KOPT-K1 (cell line): Measurements from ENCODE around the gene GCSAM.
"Not testable (repeated sequence)": the region's sequence is repeated elsewhere in the genome, so short reads cannot be mapped to it uniquely, and the experiment has no call there.

ENCODE experiments used
- H3K27ac ChIP-seq: fragments of 200-600 bp; sonication (generic); 2 replicates; pipeline ENCODE4 v1.5.1; 2016; ENCODE audit warnings: antibody characterized with exemption, mild to moderate bottlenecking, low read depth, low read length; ENCODE audit not compliant: poor library complexity, severe bottlenecking
- H3K36me3 ChIP-seq: fragments of 200-600 bp; sonication (generic); 2 replicates; pipeline ENCODE4 v1.5.1; 2017; ENCODE audit warnings: antibody characterized with exemption, mild to moderate bottlenecking, low read length, moderate library complexity; ENCODE audit not compliant: insufficient read depth
- H3K9me3 ChIP-seq: fragments of 200-600 bp; sonication (generic); 2 replicates; pipeline ENCODE4 v1.5.1; 2017; ENCODE audit warnings: antibody characterized with exemption, low read length, mild to moderate bottlenecking; ENCODE audit not compliant: insufficient read depth, poor library complexity, severe bottlenecking

GCSAM gene

DNA sequence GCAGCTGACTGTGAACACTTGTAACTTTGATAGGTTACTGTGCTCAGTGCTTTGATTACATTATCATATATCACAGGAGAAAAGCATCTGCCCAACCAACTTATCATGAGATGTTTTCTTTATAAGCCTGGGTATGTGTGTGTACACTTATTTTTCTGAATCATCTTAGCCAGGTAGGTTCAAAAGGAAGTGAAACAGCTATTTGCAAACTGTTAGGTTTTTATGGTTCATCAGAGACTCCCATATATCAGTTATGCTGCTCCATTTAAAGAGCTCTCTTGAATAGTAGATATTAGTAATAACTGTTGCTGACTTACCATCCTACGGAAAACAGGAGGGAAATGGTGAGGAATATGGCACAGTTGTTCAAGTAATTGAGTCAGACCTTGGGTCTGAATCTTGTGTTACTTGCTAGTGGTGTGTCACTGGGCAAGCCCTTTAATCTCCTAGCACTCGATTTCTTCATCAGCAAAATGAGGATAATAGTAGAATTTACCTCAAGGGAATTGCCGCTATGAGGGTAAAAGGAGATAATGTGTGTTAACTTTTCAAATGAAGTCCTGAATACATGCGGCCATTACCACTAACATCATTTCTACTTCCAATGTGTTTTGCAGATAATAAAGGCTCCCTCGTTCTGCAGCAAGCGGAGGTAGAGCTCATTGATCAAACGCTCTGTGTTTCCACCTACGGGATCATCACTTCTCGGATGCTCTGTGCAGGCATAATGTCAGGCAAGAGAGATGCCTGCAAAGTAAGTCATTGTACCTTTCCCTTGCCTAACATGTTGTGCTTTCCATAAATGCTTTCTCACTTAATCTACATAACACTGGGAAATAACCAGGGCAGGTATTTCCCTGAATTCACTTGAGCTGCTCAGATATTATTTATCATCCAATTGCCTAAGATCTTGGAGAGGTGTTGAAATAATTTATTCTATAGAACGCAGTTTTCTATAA is 54.6 kb downstream of the GCSAM start:
- no peak overlapping the region for H3K27ac ChIP-seq
- H3K36me3 ChIP-seq: no peaks in the 10 kb centered on the region
- no peaks in the 10 kb centered on the region for H3K9me3 ChIP-seq

GRCh38 chr3:112074616-112075497 is 58.2 kb downstream of the GCSAM start:
- Histone ChIP-seq H3K27ac (peak overlapping the region; percentile 54), H3K9me3 (no peaks in the 10 kb centered on the region)

DNA sequence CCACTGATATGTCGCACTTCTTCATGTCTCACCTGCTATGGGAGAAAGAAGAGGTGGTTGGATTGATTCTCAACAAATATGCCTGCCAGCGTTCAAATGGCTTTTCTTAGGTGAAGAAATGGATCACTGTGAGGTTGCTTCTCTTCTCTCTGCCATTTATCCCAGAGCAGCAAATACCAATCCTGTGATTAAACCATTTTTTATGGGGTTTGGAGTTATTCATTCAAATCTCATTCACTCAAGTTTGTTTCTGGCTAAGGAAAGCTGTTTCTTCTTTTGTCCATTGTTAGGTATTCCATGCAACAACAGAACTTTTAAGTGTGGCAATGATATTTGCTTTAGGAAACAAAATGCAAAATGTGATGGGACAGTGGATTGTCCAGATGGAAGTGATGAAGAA is 59.0 kb downstream of the GCSAM start:
- Histone ChIP-seq H3K27ac (no peak overlapping the region), H3K36me3 (no peaks in the 10 kb centered on the region), H3K9me3 (no peaks in the 10 kb centered on the region)

More at GRCh38 chr3:112074616-112075497, 58.2 kb downstream of the GCSAM start:
- no peaks in the 10 kb centered on the region for H3K36me3 ChIP-seq

DNA sequence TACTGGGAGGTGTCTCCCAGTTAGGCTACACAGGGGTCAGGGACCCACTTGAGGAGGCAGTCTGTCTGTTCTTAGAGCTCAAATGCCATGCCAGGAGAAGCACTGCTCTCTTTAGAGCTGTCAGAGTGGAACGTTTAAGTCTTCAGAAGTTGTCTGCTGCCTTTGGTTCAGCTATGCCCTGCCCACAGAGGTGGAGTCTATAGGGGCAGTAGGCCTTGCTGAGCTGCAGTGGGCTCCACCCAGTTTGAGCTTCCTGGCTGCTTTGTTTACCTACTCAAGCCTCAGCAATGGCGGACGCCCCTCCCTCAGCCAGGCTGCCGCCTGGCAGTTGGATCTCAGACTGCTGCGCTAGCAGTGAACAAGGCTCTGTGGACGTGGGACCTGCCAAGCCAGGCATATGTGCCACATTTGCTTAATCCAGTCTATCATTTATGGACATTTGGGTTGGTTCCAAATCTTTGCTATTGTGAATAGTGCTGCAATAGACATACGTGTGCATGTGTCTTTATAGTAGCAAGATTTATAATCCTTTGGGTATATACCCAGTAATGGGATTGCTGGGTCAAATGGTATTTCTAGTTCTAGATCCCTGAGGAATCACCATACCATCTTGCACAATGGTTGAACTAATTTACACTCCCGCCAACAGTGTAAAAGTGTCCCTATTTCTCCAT is 60.5 kb downstream of the GCSAM start:
- peak overlapping the region; percentile 71 for H3K27ac ChIP-seq
- H3K9me3 ChIP-seq, H3K36me3 ChIP-seq: not testable (repeated sequence)
